Kidney (tissue), 14 donors: Measurements from ENCODE around the gene APCDD1L. TPM values are rescaled to one million over a fixed set of nuclear protein-coding genes. Genes with fewer than 3 reads are reported as not detected.

Experiments
- DNase-seq, 5 donors: peaks; one replicate each; pipeline ENCODE4 v3.0.0-alpha.2; 2013 to 2020
- FAIRE-seq: peaks from 2 replicates; lab custom pipeline; 2012; peaks lifted over from hg19 to GRCh38; lab: Jason Lieb, UNC
- H3K27ac ChIP-seq, 2 donors: one replicate each; pipeline ENCODE4 v1.7.0; 2013; ENCODE audit warnings: low read depth in 2 of 2, low read length in 2 of 2, inconsistent platforms in 1 of 2
- H3K27me3 ChIP-seq: one replicate; pipeline ENCODE4 v1.7.1; 2013; ENCODE audit warnings: low read length, inconsistent platforms; ENCODE audit not compliant: control insufficient read depth, insufficient read depth
- H3K36me3 ChIP-seq, 3 donors: one replicate each; pipeline versions ENCODE4 v1.7.0 to v1.7.1; 2013; ENCODE audit warnings: low read length in 3 of 3, control low read depth in 1 of 3, inconsistent platforms in 1 of 3; ENCODE audit not compliant: insufficient read depth in 3 of 3, control insufficient read depth in 2 of 3
- H3K4me1 ChIP-seq, 3 donors: one replicate each; pipeline versions ENCODE4 v1.7.0 to v1.7.1; 2013; ENCODE audit warnings: low read length in 3 of 3, inconsistent platforms in 1 of 3, low read depth in 1 of 3; ENCODE audit not compliant: control insufficient read depth in 2 of 3, insufficient read depth in 2 of 3
- H3K4me3 ChIP-seq, 3 donors: one replicate each; pipeline versions ENCODE4 v1.7.0 to v1.8.1; 2013; ENCODE audit warnings: low read length in 3 of 3, control low read depth in 1 of 3, inconsistent platforms in 1 of 3
- H3K9ac ChIP-seq, 3 donors: one replicate each; pipeline versions ENCODE4 v1.7.0 to v1.7.1; 2013; ENCODE audit warnings: low read length in 3 of 3, control low read depth in 1 of 3, inconsistent platforms in 1 of 3
- H3K9me3 ChIP-seq, 3 donors: one replicate each; pipeline versions ENCODE4 v1.7.0 to v1.7.1; 2013; ENCODE audit warnings: low read length in 3 of 3, control low read depth in 1 of 3, inconsistent platforms in 1 of 3; ENCODE audit not compliant: control insufficient read depth in 2 of 3, insufficient read depth in 1 of 3
- CTCF ChIP-seq: IDR thresholded peaks from 3 replicates; pipeline ENCODE4 v1.5.1; 2012; ENCODE audit warnings: mild to moderate bottlenecking, moderate library complexity, borderline replicate concordance; ENCODE audit not compliant: insufficient read depth; ENCODE audit errors: extremely low read depth
- intact Hi-C: fragments of 100-400 bp; cut with DNase I; formaldehyde crosslinking; loops from one replicate; pipeline ENCODE4 v1.11.1; 2022
- polyA plus RNA-seq: library from polyadenylated mRNA; stranded (reverse); fragments of 350-450 nt; fragmentation: Illumina TruSeq; extraction: RNeasy Lipid Tissue Mini Kit (QIAGEN cat#74804); gene quantifications from one replicate; pipeline ENCODE4 v1.2.3, GENCODE V29; 2014; ENCODE audit warnings: low read depth, low replicate concordance; ENCODE audit not compliant: insufficient read depth
- total RNA-seq: library from RNA; stranded (reverse); fragmentation: NEBNext Ultra II Directional; extraction: Animal tissue kit (Norgen Biotek cat#: 25700); gene quantifications from one replicate; pipeline ENCODE4 v1.2.1, GENCODE V29; 2021
- donor health status: control.
- donor health status: control.
- donor health status: control.
- donor health status: control.
- donor health status: control.
- donor health status: DM: yes; HTN: yes; CAD: no.
- donor health status: Normal renal cell carcinoma (clear cell type).

The APCDD1L gene
- total and polyA plus RNA-seq, 2 donors from 2014 or later, result 1.2 to 4.5 TPM

GRCh38 chr20:58536289-58536688, 21.1 kb upstream of the APCDD1L start:
- H3K9me3 ChIP-seq, result peaks cover 0 to 23% (median 3%) of the 10 kb centered on the region in 3 donors
- no peak for TF ChIP-seq CTCF
- H3K27me3 ChIP-seq, result no peaks in the 10 kb centered on the region
- H3K27ac ChIP-seq, result no peak overlapping the region
- FAIRE-seq (no peak), DNase-seq (peak in 1 of 5 donors; percentile 8)
- no peak overlapping the region for H3K4me3 ChIP-seq
- no peak overlapping the region for H3K9ac ChIP-seq
- no peaks in the 10 kb centered on the region for H3K36me3 ChIP-seq
- no peaks in the 10 kb centered on the region for H3K4me1 ChIP-seq
- intact Hi-C loops, result no loop called here

GRCh38 chr20:58531657-58532056, 16.5 kb upstream of the APCDD1L start:
- no peak for TF ChIP-seq CTCF
- FAIRE-seq (no peak), DNase-seq (no peak)
- Histone ChIP-seq H3K27me3 (no peaks in the 10 kb centered on the region), H3K4me1 (no peaks in the 10 kb centered on the region), H3K9ac (no peak overlapping the region), H3K27ac (no peak overlapping the region), H3K4me3 (no peak overlapping the region), H3K36me3 (no peaks in the 10 kb centered on the region), H3K9me3 (peaks cover 0 to 20% (median 3%) of the 10 kb centered on the region in 3 donors)
- intact Hi-C loops, result no loop called here

- Histone ChIP-seq H3K4me1 (no peaks in the 10 kb centered on the region), H3K9ac (no peak overlapping the region), H3K27me3 (no peaks in the 10 kb centered on the region), H3K36me3 (no peaks in the 10 kb centered on the region), H3K9me3 (peaks cover 0 to 26% (median 3%) of the 10 kb centered on the region in 3 donors), H3K27ac (no peak overlapping the region), H3K4me3 (no peak overlapping the region)
- no peak for DNase-seq
- no peak for TF ChIP-seq CTCF
- no peak for FAIRE-seq
- intact Hi-C loops, result no loop called here
Measured at GRCh38 chr20:58531063-58531462, 15.9 kb upstream of the APCDD1L start.

- Histone ChIP-seq H3K27ac (no peak overlapping the region), H3K27me3 (no peaks in the 10 kb centered on the region), H3K9ac (no peak overlapping the region), H3K9me3 (peaks cover 0 to 32% (median 3%) of the 10 kb centered on the region in 3 donors), H3K36me3 (no peaks in the 10 kb centered on the region), H3K4me3 (no peak overlapping the region), H3K4me1 (peaks cover 0 to 4% (median 4%) of the 10 kb centered on the region in 3 donors)
- DNase-seq, result peak in 1 of 5 donors; percentile 4
- FAIRE-seq, result no peak
- TF ChIP-seq CTCF, result no peak
- intact Hi-C loops, result no loop called here
Measured at GRCh38 chr20:58528412-58528811, 13.2 kb upstream of the APCDD1L start.
